Stomach (tissue), 4 donors: ENCODE results near the gene FOXJ3.

ENCODE experiments used
- CTCF ChIP-seq, 7 experiments: fragments of 450-650 bp in 4 of 7; fragments of 200-600 bp in 3 of 7; sonication (generic) in 3 of 7; IDR thresholded peaks; one replicate each; pipeline ENCODE4 v1.5.1; 2016 to 2019; ENCODE audit warnings: antibody characterized with exemption in 7 of 7, control low read depth in 2 of 7, mild to moderate bottlenecking in 1 of 7
- POLR2A ChIP-seq, 4 donors: fragments of 450-650 bp; IDR thresholded peaks; one replicate each; pipeline ENCODE4 v1.6.1; 2016; ENCODE audit warnings: antibody characterized with exemption in 4 of 4, control low read depth in 2 of 4, mild to moderate bottlenecking in 1 of 4, moderate library complexity in 1 of 4
- POLR2AphosphoS5 ChIP-seq, 3 donors: sonication (generic); formaldehyde crosslinking; IDR thresholded peaks; one replicate each; pipeline ENCODE4 v1.6.1; 2016; ENCODE audit warnings: antibody characterized with exemption in 3 of 3

- TF ChIP-seq CTCF (IDR thresholded peaks at IDR 0.05): no peak
- TF ChIP-seq POLR2AphosphoS5 (IDR thresholded peaks at IDR 0.05): no peak
- no peak for TF ChIP-seq POLR2A (IDR thresholded peaks at IDR 0.05)
Measured at GRCh38 chr1:42192106-42192505, 142.9 kb downstream of the FOXJ3 start.
